ENCODE measurements around the gene SUSD3. TPM values are rescaled to one million over a fixed set of nuclear protein-coding genes. Genes with fewer than 3 reads are reported as not detected.

Gene SUSD3
- total and polyA plus RNA-seq, 10 of the 15 experiments (the other 5 are each of a cell fraction or from before 2014, with no cell fraction given): 2.5 to 92.0 (median 31.1) TPM

DNA sequence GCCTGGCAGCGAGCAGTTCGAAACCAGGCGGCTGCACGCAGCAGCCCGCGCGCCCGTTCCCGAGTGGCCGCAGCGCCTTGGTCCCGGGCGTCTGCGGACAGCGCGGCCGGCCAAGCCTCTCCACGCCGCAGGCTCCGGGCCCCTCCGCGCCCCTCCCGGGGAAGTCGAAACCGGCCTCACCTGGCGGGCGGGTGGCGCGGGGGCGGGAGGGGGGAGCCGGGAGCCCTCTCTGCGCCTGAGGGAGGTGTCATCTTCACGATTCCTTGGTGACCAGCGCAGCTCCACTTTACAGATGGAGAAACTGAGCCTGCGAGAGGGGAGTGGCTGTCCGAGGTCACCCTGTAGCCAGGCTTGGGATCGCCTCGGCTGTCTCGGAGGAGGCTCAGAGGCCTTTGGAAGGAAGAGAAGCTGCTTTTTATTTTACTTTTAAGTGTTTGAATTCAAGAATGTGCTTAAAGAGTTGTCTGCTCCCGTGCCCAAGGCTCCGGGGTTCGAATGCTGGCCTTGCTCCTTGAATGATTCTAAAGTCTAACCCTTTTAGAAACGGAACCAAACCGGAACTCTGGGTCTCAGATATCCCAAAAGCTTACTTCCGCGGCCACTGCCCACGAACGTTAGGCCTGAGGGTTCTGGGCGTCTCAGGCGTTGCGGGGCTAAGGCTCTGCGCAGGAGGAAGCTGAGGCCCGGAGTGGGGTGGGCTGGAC lies 662 bp downstream of the SUSD3 start (continued):
- TF ChIP-seq, protein P1, sequence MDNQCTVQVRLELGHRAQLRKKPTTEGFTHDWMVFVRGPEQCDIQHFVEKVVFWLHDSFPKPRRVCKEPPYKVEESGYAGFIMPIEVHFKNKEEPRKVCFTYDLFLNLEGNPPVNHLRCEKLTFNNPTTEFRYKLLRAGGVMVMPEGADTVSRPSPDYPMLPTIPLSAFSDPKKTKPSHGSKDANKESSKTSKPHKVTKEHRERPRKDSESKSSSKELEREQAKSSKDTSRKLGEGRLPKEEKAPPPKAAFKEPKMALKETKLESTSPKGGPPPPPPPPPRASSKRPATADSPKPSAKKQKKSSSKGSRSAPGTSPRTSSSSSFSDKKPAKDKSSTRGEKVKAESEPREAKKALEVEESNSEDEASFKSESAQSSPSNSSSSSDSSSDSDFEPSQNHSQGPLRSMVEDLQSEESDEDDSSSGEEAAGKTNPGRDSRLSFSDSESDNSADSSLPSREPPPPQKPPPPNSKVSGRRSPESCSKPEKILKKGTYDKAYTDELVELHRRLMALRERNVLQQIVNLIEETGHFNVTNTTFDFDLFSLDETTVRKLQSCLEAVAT (IDR thresholded peaks at IDR 0.05): 0 out of 2 replicates have a peak, but pooled peaks have one; percentile 27
- TF ChIP-seq EGR1 (IDR thresholded peaks at IDR 0.05; ENCODE audit: borderline replicate concordance in 1 of 2, low read depth in 2 of 2, low read length in 2 of 2) (peak in 1 of 2 experiments; percentile 61; a peak in 1 of 3 replicates), MXI1 (IDR thresholded peaks at IDR 0.05; ENCODE audit: low read depth, low read length) (0 out of 2 replicates have a peak, but pooled peaks have one; percentile 29)

DNA sequence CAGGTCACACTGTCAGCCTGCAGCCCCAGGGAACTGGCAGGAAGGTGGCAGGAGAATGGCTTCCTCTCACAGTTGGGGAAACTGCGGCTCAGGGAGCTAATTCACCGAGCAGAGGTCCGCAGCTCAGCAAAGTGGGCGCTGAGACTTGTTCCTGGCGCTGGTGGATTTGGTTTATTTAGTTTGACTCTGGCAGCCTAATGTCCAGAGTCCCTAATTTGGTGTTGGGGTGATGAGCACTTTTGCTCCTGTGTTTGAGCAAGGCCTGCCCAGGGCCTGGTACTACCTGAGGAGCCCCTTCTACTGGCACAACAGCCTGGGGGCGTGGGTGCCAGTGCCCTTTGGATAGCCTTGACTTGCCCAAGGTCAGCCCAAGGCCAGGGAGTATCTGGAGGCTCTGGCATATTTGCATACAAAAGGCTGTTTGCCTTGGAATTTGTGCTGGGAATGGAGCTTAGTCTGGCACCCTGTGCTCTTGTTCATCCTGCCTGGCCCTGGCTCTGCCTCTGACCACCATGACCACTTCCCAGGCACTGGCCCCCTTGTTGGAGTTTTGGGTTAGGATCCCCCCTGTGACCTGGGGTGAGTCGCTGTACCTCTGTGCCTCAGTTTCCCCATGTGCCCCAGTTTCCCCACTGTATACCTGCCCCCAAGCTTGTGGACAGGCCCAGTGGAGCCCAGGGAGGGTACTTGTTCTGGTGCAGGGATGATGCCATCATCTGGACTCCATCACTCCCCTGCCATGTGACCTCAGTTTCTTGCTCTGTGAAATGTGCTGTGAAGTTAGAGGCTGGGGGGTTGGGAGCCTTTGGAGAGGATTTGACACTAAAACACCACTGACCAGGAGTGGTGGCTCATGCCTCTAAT lies 1.4 kb downstream of the SUSD3 start:
- intact Hi-C loops (cut with micrococcal nuclease; ENCODE audit: unreplicated experiment) (loop anchor here (5.0 kb wide), 1 partner anchor 58 kb away; no protein-coding TSS in a partner anchor), in situ Hi-C loops (cut with MboI) (no loop called here)
- peak overlapping the region; percentile 93 for H3K4me2 ChIP-seq (ENCODE audit: control insufficient read depth, insufficient read depth)
- CTCF ChIA-PET: interaction anchor here (0.7 to 4.3 kb wide), 14 partner anchors 9 to 506 kb away, joined by 3 to 31 read pairs (median 4); partner anchors contain the start of genes CARD19 and NINJ1
- peaks cover 49% of the 10 kb centered on the region for H3K79me2 ChIP-seq (ENCODE audit: control insufficient read depth, insufficient read depth, low read length)
- no TSS peak for BruUV-seq (replicated peaks)
- TF ChIP-seq NR2F1 (conservative IDR thresholded peaks at IDR 0.05) (0 out of 2 replicates have a peak, but pooled peaks have one; percentile 4), MXI1 (IDR thresholded peaks at IDR 0.05; ENCODE audit: low read depth, low read length) (0 out of 2 replicates have a peak, but pooled peaks have one; percentile 15), NR2C1 (IDR thresholded peaks at IDR 0.05) (no peak), EED (IDR thresholded peaks at IDR 0.05; ENCODE audit: low read depth) (0 out of 2 replicates have a peak, but pooled peaks have one; percentile 3), IKZF1 (conservative IDR thresholded peaks at IDR 0.05) (0 out of 2 replicates have a peak, but pooled peaks have one; percentile 18), RAD51 (IDR thresholded peaks at IDR 0.05) (0 out of 2 replicates have a peak, but pooled peaks have one; percentile 23), NR2C2 (IDR thresholded peaks at IDR 0.05; ENCODE audit: borderline replicate concordance, control insufficient read depth, insufficient read length, low read depth) (no peak), ASH2L (IDR thresholded peaks at IDR 0.05; ENCODE audit: borderline replicate concordance, low read depth) (no peak), HDAC6 (IDR thresholded peaks at IDR 0.05; ENCODE audit: unreplicated experiment) (no peak), LARP7 (IDR thresholded peaks at IDR 0.05) (0 out of 2 replicates have a peak, but pooled peaks have one; percentile 23)
- TF ChIP-seq, protein P2, sequence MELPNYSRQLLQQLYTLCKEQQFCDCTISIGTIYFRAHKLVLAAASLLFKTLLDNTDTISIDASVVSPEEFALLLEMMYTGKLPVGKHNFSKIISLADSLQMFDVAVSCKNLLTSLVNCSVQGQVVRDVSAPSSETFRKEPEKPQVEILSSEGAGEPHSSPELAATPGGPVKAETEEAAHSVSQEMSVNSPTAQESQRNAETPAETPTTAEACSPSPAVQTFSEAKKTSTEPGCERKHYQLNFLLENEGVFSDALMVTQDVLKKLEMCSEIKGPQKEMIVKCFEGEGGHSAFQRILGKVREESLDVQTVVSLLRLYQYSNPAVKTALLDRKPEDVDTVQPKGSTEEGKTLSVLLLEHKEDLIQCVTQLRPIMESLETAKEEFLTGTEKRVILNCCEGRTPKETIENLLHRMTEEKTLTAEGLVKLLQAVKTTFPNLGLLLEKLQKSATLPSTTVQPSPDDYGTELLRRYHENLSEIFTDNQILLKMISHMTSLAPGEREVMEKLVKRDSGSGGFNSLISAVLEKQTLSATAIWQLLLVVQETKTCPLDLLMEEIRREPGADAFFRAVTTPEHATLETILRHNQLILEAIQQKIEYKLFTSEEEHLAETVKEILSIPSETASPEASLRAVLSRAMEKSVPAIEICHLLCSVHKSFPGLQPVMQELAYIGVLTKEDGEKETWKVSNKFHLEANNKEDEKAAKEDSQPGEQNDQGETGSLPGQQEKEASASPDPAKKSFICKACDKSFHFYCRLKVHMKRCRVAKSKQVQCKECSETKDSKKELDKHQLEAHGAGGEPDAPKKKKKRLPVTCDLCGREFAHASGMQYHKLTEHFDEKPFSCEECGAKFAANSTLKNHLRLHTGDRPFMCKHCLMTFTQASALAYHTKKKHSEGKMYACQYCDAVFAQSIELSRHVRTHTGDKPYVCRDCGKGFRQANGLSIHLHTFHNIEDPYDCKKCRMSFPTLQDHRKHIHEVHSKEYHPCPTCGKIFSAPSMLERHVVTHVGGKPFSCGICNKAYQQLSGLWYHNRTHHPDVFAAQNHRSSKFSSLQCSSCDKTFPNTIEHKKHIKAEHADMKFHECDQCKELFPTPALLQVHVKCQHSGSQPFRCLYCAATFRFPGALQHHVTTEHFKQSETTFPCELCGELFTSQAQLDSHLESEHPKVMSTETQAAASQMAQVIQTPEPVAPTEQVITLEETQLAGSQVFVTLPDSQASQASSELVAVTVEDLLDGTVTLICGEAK (IDR thresholded peaks at IDR 0.05; ENCODE audit: borderline replicate concordance): peak; percentile 42; the same call in 1 of the 2 replicates
- SMC1A ChIA-PET (ENCODE audit: uncharacterized antibody, unreplicated experiment): interaction anchor here (0.9 to 3.2 kb wide), 15 partner anchors 9 to 105 kb away, joined by 3 to 15 read pairs (median 6); partner anchors contain the start of gene NINJ1
- H3K4me3 ChIP-seq: peak overlapping the region; percentile 81
- FAIRE-seq: no peak
- RAD21 ChIA-PET (ENCODE audit: unreplicated experiment): interaction anchor here (1.2 to 4.6 kb wide), 13 partner anchors 27 to 96 kb away, joined by 3 to 22 read pairs (median 6); partner anchors contain the start of gene NINJ1
- POLR2A ChIA-PET: interaction anchor here (0.6 to 4.2 kb wide), 13 partner anchors 9 to 95 kb away, joined by 3 to 36 read pairs (median 3); partner anchors contain the start of gene CARD19
- H3K9me3 ChIP-seq (replicated peaks; ENCODE audit: control insufficient read depth, insufficient read depth, low read length): no peaks in the 10 kb centered on the region
- no peaks in the 10 kb centered on the region for H3K27me3 ChIP-seq (replicated peaks in 1 of 2; ENCODE audit: control insufficient read depth in 2 of 2, insufficient read depth in 2 of 2, low read length in 1 of 2)
- WGBS (ENCODE audit: insufficient coverage, insufficient replicate concordance, low lambda C conversion rate, missing lambda C conversion rate): 9% methylated on average over 7 of the region's 7 CpGs
- H3K36me3 ChIP-seq (ENCODE audit: control insufficient read depth in 2 of 2, insufficient read depth in 2 of 2, low read length in 1 of 2): peaks cover 0 to 1% of the 10 kb centered on the region in 2 experiments; a peak in 2 of 4 replicates
- peak overlapping the region; percentile 88 for H3K27ac ChIP-seq (ENCODE audit: control insufficient read depth, insufficient read depth)
- H4K20me1 ChIP-seq (ENCODE audit: control insufficient read depth, insufficient read depth): no peaks in the 10 kb centered on the region
- DNase-seq (ENCODE audit: low read depth, low spot score): no peak
- peak overlapping the region; percentile 93 for H3K9ac ChIP-seq (ENCODE audit: control insufficient read depth, insufficient read depth, low read length)
- peaks cover 61% of the 10 kb centered on the region for H3K4me1 ChIP-seq (ENCODE audit: control insufficient read depth, insufficient read depth, low read length)
- H2AFZ ChIP-seq (ENCODE audit: control insufficient read depth, low read depth, low read length): peak overlapping the region; percentile 51
- no peak for ATAC-seq
